K562 (cell line): ENCODE data around the gene TSR2.

Experiments used
- LCOR ChIP-seq: sonication (generic); formaldehyde crosslinking; IDR thresholded peaks from 2 replicates; pipeline ENCODE4 v1.8.0; 2022; ENCODE audit warnings: mild to moderate bottlenecking, missing genetic modification reagents
- NFATC3 ChIP-seq: fragments of 450-650 bp; IDR thresholded peaks from 2 replicates; pipeline ENCODE4 v1.6.1; 2017; ENCODE audit warnings: mild to moderate bottlenecking

DNA sequence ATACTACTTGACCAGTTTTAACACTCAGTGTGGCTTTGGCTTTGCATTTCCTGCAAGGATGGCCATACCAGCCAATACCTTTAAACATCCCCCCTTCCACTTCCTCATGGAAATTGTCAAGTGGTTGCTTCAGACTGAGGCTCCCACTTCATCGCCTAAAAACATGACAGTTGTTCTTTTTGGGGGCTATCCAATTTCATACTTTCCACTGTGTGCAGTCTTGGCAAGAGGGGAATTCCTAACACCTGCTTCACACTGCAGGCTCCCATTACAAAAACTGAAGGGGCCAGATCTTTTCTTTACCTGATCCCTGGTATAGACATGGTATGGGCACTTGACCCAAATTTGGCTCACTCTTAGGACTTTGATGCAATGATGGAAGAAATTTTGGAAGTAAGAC lies 28.5 kb upstream of the TSR2 start:
- TF ChIP-seq NFATC3 (no peak), LCOR (no peak)
